ENCODE data around the gene NUP54. TPM values are rescaled to one million over a fixed set of nuclear protein-coding genes. Genes with fewer than 3 reads are reported as not detected.

Gene NUP54
- total and polyA plus RNA-seq, 2 of the 8 experiments (the other 6 are each of a cell fraction or from before 2014, with no cell fraction given) = 51.4 to 103 TPM

GRCh38 chr4:76187152-76187551, 39.0 kb upstream of the NUP54 start:
- Histone ChIP-seq H3K27ac (ENCODE audit: low read depth, low read length) (no peak overlapping the region), H2BK12ac (ENCODE audit: low read depth, low read length) (no peak overlapping the region), H3K23me2 (ENCODE audit: low read depth, low read length) (no peaks in the 10 kb centered on the region), H3K4me1 (replicated peaks in 1 of 4; ENCODE audit: control insufficient read depth in 3 of 4, insufficient read depth in 4 of 4, low read length in 3 of 4) (no peaks in the 10 kb centered on the region), H3K18ac (ENCODE audit: extremely low read depth, low read length) (no peak overlapping the region), H3K4me2 (ENCODE audit: insufficient read depth in 1 of 2, low read depth in 2 of 2, low read length in 2 of 2) (no peak overlapping the region), H4K8ac (ENCODE audit: extremely low read depth, insufficient read depth, low read length) (no peak overlapping the region), H2AK5ac (ENCODE audit: low read depth, low read length) (no peak overlapping the region), H3K79me1 (ENCODE audit: low read depth, low read length) (peaks cover 7% of the 10 kb centered on the region; the same call in 1 of the 2 replicates), H3K56ac (replicated peaks; ENCODE audit: insufficient read length, low read depth, low read length) (no peak overlapping the region), H3K4me3 (ENCODE audit: extremely low read depth in 1 of 4, insufficient read depth in 2 of 4, low read depth in 3 of 4, low read length in 4 of 4) (no peak overlapping the region), H3K9me3 (ENCODE audit: insufficient read depth in 2 of 2, low read depth in 1 of 2, low read length in 1 of 2) (peaks cover 1 to 2% of the 10 kb centered on the region in 2 experiments; a peak in 2 of 4 replicates), H3K23ac (ENCODE audit: insufficient read length) (no peak overlapping the region), H2BK20ac (ENCODE audit: low read length) (no peak overlapping the region), H3K79me2 (ENCODE audit: control insufficient read depth in 1 of 2, insufficient read depth in 2 of 2, low read length in 2 of 2) (no peaks in the 10 kb centered on the region), H3K14ac (ENCODE audit: insufficient read length) (no peak overlapping the region), H4K91ac (replicated peaks; ENCODE audit: insufficient read length, low read length) (no peak overlapping the region), H4K5ac (ENCODE audit: insufficient read length, low read depth, low read length) (no peak overlapping the region), H3K27me3 (replicated peaks in 1 of 4; ENCODE audit: control insufficient read depth in 3 of 4, extremely low read depth in 1 of 4, insufficient read depth in 3 of 4, low read length in 3 of 4) (no peaks in the 10 kb centered on the region), H4K20me1 (replicated peaks in 1 of 2; ENCODE audit: control insufficient read depth in 1 of 2, insufficient read depth in 2 of 2, low read length in 2 of 2) (peaks cover 0 to 4% of the 10 kb centered on the region in 2 experiments), H3K9ac (replicated peaks in 1 of 4; ENCODE audit: extremely low read depth in 1 of 4, low read depth in 3 of 4, low read length in 3 of 4) (no peak overlapping the region), H2BK120ac (replicated peaks; ENCODE audit: low read depth, low read length) (no peak overlapping the region), H2BK15ac (ENCODE audit: low read length) (no peak overlapping the region), H2BK5ac (ENCODE audit: low read depth, low read length) (no peak overlapping the region), H2AFZ (ENCODE audit: low read length) (no peak overlapping the region), H3K36me3 (ENCODE audit: control insufficient read depth in 2 of 4, insufficient read depth in 4 of 4, low read length in 3 of 4) (peaks cover 0 to 5% (median under 1%) of the 10 kb centered on the region in 4 experiments; a peak in 2 of 8 replicates), H3K4ac (replicated peaks; ENCODE audit: insufficient read length, low read depth, low read length) (no peak overlapping the region)
- 85% methylated on average over 3 of the region's 3 CpGs; no CpG with 5 or more reads in 1 of the 2 experiments for WGBS, 2 experiments (ENCODE audit: extremely low coverage in 1 of 2, insufficient coverage in 1 of 2, insufficient read length in 1 of 2, insufficient replicate concordance in 2 of 2, low coverage in 1 of 2, low lambda C conversion rate in 2 of 2, missing lambda C conversion rate in 1 of 2)
- no peak for FAIRE-seq
- DNase-seq (ENCODE audit: low read depth in 1 of 2, low spot score in 2 of 2) = no peak
- POLR2A ChIA-PET (ENCODE audit: partially characterized antibody) = no interaction called here
- CTCF ChIA-PET (ENCODE audit: partially characterized antibody) = no interaction called here
- TF ChIP-seq NRF1 (IDR thresholded peaks at IDR 0.05; ENCODE audit: low read depth, low read length) (no peak), TAF1 (IDR thresholded peaks at IDR 0.05; ENCODE audit: low read depth, low read length) (no peak), CEBPB (IDR thresholded peaks at IDR 0.05; ENCODE audit: low read depth, low read length) (no peak), BACH1 (IDR thresholded peaks at IDR 0.05; ENCODE audit: low read length) (no peak), HDAC6 (IDR thresholded peaks at IDR 0.05; ENCODE audit: low read depth, low read length) (no peak), CHD2 (IDR thresholded peaks at IDR 0.05; ENCODE audit: low read length) (no peak), TAF7 (optimal IDR thresholded peaks at IDR 0.05; ENCODE audit: borderline replicate concordance, low read depth, low read length) (no peak)

Measured in H1 (cell line).